ENCODE measurements around the gene RUNDC3A. TPM values are rescaled to one million over a fixed set of nuclear protein-coding genes. Genes with fewer than 3 reads are reported as not detected.

The RUNDC3A gene
- total and polyA plus RNA-seq, 2 of the 13 experiments (the other 11 are each of a cell fraction or from before 2014, with no cell fraction given): 0.25 TPM; not detected in 1

DNA sequence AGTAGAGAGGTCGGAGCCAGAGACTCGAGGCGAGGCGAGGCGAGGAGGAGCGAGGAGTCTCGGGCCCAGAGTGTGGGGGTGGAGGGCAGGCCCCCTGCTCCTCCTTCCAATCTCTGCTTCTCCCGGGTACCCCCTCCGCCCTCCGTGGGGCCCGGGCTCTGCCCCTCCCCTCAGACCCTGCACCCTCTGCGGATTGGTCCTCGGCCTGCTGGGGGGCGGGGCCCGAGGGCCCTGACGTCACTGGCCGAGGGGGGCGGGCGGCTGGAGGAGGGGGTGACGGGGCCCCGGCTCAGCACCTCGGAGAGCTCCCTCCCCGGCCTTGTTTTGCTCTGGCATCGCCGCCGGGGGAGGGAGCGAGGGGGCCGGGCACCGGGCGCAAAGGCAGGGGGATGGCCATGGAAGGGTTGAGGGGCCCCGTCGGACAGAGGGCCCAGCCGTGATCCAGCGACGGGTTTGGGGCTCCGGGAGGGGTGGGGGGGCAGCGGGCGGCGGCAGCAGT lies at the start of gene RUNDC3A (continued):
- TF ChIP-seq, protein P1, sequence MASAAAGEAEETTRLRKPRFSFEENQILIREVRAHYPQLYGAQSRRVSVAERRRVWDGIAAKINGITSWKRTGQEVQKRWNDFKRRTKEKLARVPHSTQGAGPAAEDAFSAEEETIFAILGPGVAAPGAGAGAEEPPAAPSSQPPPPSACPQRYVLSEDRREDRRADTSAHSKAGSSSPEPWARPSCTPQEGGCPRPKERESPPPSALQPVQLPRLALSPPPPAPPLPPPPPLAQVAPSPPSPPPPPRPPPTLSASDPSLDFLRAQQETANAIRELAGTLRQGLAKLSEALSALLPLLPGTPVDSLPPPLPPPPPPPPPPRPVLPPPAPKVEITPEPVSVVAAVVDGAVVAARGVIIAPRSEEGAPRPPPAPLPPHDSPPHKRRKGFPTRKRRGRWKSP (CRISPR knock-in tag; IDR thresholded peaks at IDR 0.05): 0 out of 2 replicates have a peak, but pooled peaks have one; percentile 35
- no peak for TF ChIP-seq HOXA7 (CRISPR knock-in tag; IDR thresholded peaks at IDR 0.05)
- no peak; the same call in 1 of the 2 replicates for TF ChIP-seq ZBTB33 (CRISPR knock-in tag; IDR thresholded peaks at IDR 0.05)
- no peak for TF ChIP-seq IKZF1 (IDR thresholded peaks at IDR 0.05)
- TF ChIP-seq ZXDC (CRISPR knock-in tag; IDR thresholded peaks at IDR 0.05): no peak
- TF ChIP-seq ZMYM4 (CRISPR knock-in tag; IDR thresholded peaks at IDR 0.05): 0 out of 2 replicates have a peak, but pooled peaks have one; percentile 38
- no peak for TF ChIP-seq ZKSCAN1 (IDR thresholded peaks at IDR 0.05; ENCODE audit: low read length)
- TF ChIP-seq, protein P2, sequence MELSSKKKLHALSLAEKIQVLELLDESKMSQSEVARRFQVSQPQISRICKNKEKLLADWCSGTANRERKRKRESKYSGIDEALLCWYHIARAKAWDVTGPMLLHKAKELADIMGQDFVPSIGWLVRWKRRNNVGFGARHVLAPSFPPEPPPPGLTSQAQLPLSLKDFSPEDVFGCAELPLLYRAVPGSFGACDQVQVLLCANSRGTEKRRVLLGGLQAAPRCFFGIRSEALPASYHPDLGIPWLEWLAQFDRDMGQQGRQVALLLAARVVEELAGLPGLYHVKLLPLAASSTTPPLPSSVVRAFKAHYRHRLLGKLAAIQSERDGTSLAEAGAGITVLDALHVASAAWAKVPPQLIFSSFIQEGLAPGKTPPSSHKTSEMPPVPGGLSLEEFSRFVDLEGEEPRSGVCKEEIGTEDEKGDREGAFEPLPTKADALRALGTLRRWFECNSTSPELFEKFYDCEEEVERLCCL (CRISPR knock-in tag; IDR thresholded peaks at IDR 0.05; ENCODE audit: borderline replicate concordance): no peak
